IPS DF 19.7 (cell line): Measurements from ENCODE around the gene PTGR3.

Experiments used
- DNase-seq: peaks from one replicate; pipeline ENCODE4 v3.0.0-alpha.2; 2013; ENCODE audit warnings: low read depth, low spot score

PTGR3 gene

GRCh38 chr18:75215663-75216062, 6.7 kb upstream of the PTGR3 start:
- DNase-seq, result no peak

GRCh38 chr18:75214766-75215510, 6.0 kb upstream of the PTGR3 start:
- no peak for DNase-seq

GRCh38 chr18:75214332-75214690, 5.4 kb upstream of the PTGR3 start:
- DNase-seq, result no peak

- no peak for DNase-seq
Measured at GRCh38 chr18:75213611-75214331, 4.8 kb upstream of the PTGR3 start.

- no peak for DNase-seq
Measured at GRCh38 chr18:75212751-75213090, 3.8 kb upstream of the PTGR3 start.

- no peak for DNase-seq
Measured at GRCh38 chr18:75211953-75212750, 3.2 kb upstream of the PTGR3 start.

GRCh38 chr18:75211626-75211952, 2.6 kb upstream of the PTGR3 start:
- no peak for DNase-seq

GRCh38 chr18:75211002-75211621, 2.2 kb upstream of the PTGR3 start:
- no peak for DNase-seq

- DNase-seq, result no peak
Measured at GRCh38 chr18:75210274-75211001, 1.5 kb upstream of the PTGR3 start, which contains the start of gene TSHZ1. Gene TSHZ1, plus strand, starts transcription at chr18:75210797. Its CDS starts 1,080 bp downstream, at chr18:75211877.

GRCh38 chr18:75209951-75210258, 966 bp upstream of the PTGR3 start:
- DNase-seq, result no peak

GRCh38 chr18:75208836-75209128, 157 bp downstream of the PTGR3 start:
- DNase-seq, result no peak

GRCh38 chr18:75208155-75208835, 644 bp downstream of the PTGR3 start:
- no peak for DNase-seq

GRCh38 chr18:75207310-75208154, 1.4 kb downstream of the PTGR3 start:
- no peak for DNase-seq

GRCh38 chr18:75206452-75207309, 2.3 kb downstream of the PTGR3 start:
- DNase-seq, result no peak

- no peak for DNase-seq
Measured at GRCh38 chr18:75205514-75206132, 3.3 kb downstream of the PTGR3 start.

- DNase-seq, result no peak
Measured at GRCh38 chr18:75204732-75205513, 4.0 kb downstream of the PTGR3 start.

GRCh38 chr18:75204269-75204731, 4.6 kb downstream of the PTGR3 start:
- no peak for DNase-seq
